ENCODE data around the gene AKT3. TPM values are rescaled to one million over a fixed set of nuclear protein-coding genes. Genes with fewer than 3 reads are reported as not detected.
"Not testable (repeated sequence)": the region's sequence is repeated elsewhere in the genome, so short reads cannot be mapped to it uniquely, and the experiment has no call there.

Gene AKT3
- total RNA-seq, 1 donor from 2014 or later: 61.9 TPM

DNA sequence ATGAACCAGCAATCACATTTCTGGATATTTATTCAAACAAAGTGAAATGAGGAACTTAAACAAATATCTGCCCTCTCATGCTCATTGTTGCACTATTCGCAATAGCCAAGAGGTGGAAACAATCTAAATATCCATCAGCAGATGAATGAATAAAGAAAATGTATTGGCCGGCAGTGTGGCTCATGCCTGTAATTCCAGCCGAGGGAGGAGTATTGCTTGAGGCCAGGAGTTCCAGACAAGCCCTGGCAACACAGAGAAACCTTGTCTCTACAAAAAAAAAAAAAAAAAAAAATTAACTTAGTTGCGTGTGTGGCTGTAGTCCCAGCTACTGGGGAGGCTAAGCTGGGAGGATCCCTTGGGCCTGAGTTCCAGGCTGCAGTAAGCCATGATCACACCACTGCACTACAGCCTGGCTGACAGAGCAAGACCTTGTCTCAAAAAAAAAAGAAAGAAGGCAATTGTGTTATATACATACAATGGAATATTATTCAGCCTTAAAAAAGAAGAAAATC is 191.4 kb downstream of the AKT3 start:
- Histone ChIP-seq H3K36me3 (peaks cover 0 to 5% of the 10 kb centered on the region in 2 donors), H3K4me1 (no peaks in the 10 kb centered on the region), H3K27ac (no peak overlapping the region), H3K4me3 (no peak overlapping the region), H3K9me3 (no peaks in the 10 kb centered on the region), H3K27me3 (no peaks in the 10 kb centered on the region)
- intact Hi-C loops (cut with DNase I): no loop called here
- no peak for TF ChIP-seq POLR2A (IDR thresholded peaks at IDR 0.05)
- TF ChIP-seq, protein P1, sequence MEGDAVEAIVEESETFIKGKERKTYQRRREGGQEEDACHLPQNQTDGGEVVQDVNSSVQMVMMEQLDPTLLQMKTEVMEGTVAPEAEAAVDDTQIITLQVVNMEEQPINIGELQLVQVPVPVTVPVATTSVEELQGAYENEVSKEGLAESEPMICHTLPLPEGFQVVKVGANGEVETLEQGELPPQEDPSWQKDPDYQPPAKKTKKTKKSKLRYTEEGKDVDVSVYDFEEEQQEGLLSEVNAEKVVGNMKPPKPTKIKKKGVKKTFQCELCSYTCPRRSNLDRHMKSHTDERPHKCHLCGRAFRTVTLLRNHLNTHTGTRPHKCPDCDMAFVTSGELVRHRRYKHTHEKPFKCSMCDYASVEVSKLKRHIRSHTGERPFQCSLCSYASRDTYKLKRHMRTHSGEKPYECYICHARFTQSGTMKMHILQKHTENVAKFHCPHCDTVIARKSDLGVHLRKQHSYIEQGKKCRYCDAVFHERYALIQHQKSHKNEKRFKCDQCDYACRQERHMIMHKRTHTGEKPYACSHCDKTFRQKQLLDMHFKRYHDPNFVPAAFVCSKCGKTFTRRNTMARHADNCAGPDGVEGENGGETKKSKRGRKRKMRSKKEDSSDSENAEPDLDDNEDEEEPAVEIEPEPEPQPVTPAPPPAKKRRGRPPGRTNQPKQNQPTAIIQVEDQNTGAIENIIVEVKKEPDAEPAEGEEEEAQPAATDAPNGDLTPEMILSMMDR (IDR thresholded peaks at IDR 0.05): no peak
- TF ChIP-seq POLR2AphosphoS5 (IDR thresholded peaks at IDR 0.05; ENCODE audit: insufficient read depth in 1 of 2, low read depth in 1 of 2): no peak
- no peak for DNase-seq (ENCODE audit: extremely low spot score in 2 of 2)

DNA sequence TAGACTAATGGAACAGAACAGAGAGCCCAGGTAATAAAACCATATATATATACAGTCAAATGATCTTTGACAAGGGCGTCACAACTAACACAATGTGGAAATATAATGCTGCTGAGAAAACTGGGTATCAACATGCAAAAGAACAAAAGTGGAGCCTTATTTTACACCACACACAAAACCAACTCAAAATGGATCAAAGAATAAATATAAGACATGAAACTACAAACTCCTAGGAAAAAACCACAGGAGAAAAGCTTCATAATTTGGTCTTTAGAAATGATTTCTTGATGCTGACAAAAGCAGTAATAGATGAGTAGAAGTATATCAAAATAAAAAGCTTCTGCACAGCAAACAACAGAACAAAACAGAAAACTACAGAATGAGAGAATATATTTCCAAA is 192.2 kb downstream of the AKT3 start:
- H3K27ac ChIP-seq: no peak overlapping the region
- TF ChIP-seq POLR2AphosphoS5 (IDR thresholded peaks at IDR 0.05; ENCODE audit: insufficient read depth in 1 of 2, low read depth in 1 of 2): no peak
- TF ChIP-seq POLR2A (IDR thresholded peaks at IDR 0.05): no peak
- TF ChIP-seq, protein P1 (IDR thresholded peaks at IDR 0.05): no peak

DNA sequence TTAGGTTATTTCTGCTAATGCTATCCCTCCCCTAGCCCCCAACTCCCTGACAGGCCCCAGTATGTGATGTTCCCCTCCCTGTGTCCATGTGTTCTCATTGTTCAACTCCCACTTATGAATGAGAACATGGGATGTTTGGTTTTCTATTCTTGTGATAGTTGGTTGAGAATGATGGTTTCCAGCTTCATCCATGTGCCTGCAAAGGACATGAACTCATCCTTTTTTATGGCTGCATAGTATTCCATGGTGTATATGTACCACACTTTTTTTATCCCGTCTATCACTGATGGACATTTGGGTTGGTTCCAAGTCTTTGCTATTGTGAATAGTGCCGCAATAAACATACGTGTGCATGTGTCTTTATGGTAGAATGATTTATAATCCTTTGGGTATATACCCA is 200.5 kb downstream of the AKT3 start:
- H3K27me3 ChIP-seq; H3K4me1 ChIP-seq; H3K36me3 ChIP-seq; H3K4me3 ChIP-seq; H3K27ac ChIP-seq; intact Hi-C loops (cut with DNase I); DNase-seq (ENCODE audit: extremely low spot score in 2 of 2); H3K9me3 ChIP-seq: not testable (repeated sequence)

More for the DNA sequence above, 192.2 kb downstream of the AKT3 start:
- H3K4me1 ChIP-seq: no peaks in the 10 kb centered on the region
- no peaks in the 10 kb centered on the region for H3K27me3 ChIP-seq
- DNase-seq (ENCODE audit: extremely low spot score in 2 of 2): no peak
- intact Hi-C loops (cut with DNase I): no loop called here
- no peaks in the 10 kb centered on the region for H3K9me3 ChIP-seq
- H3K4me3 ChIP-seq: no peak overlapping the region
- no peaks in the 10 kb centered on the region for H3K36me3 ChIP-seq

DNA sequence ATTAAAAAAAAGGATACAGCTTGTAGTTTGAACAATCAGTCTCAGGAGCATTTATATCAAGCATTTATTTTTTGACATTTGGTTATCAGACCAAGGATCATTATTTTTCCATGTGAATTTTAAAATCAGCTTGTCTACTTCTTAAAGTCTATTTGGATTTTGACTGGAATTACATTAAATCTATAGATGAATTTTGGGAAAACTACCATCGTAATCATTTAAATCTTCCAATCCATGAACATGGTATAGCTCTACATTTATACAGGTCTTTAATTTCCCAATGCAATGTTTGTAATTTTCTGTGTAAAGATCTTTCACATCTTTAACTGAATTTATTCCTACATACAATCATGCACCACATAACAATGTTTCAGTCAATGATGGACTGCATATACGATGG is 203.2 kb downstream of the AKT3 start:
- Histone ChIP-seq H3K4me3 (no peak overlapping the region), H3K36me3 (no peaks in the 10 kb centered on the region), H3K27me3 (no peaks in the 10 kb centered on the region), H3K27ac (no peak overlapping the region), H3K9me3 (no peaks in the 10 kb centered on the region), H3K4me1 (no peaks in the 10 kb centered on the region)
- DNase-seq (ENCODE audit: extremely low spot score in 2 of 2): no peak
- TF ChIP-seq POLR2AphosphoS5 (IDR thresholded peaks at IDR 0.05; ENCODE audit: insufficient read depth in 1 of 2, low read depth in 1 of 2): no peak
- no peak for TF ChIP-seq POLR2A (IDR thresholded peaks at IDR 0.05)
- TF ChIP-seq, protein P1 (IDR thresholded peaks at IDR 0.05): no peak
- intact Hi-C loops (cut with DNase I): no loop called here

DNA sequence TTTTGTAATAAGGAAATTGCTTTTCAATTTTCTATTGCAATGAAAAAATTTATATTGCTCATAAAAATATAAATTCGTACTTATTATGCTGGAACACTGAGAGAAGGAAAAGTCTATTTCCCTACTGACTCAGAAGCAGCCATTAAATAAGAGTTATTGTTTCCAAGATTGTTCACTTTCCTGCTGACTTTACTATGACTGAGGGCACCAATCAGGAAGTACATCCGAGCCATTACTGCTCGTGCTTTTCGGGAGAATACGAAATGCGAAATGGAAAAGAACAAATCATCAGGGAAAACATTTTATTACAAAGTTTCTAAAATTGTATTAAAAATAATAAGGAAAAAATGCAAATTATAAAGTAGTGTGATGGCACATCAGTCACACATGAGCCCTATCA is 204.8 kb downstream of the AKT3 start:
- peak in 1 of 2 donors; percentile 65 for TF ChIP-seq POLR2AphosphoS5 (IDR thresholded peaks at IDR 0.05; ENCODE audit: insufficient read depth in 1 of 2, low read depth in 1 of 2)
- TF ChIP-seq, protein P1 (IDR thresholded peaks at IDR 0.05): no peak

More for the DNA sequence above, 204.8 kb downstream of the AKT3 start:
- intact Hi-C loops (cut with DNase I): no loop called here
- Histone ChIP-seq H3K4me3 (no peak overlapping the region), H3K27me3 (no peaks in the 10 kb centered on the region), H3K9me3 (no peaks in the 10 kb centered on the region), H3K27ac (no peak overlapping the region), H3K4me1 (no peaks in the 10 kb centered on the region), H3K36me3 (no peaks in the 10 kb centered on the region)
- no peak for DNase-seq (ENCODE audit: extremely low spot score in 2 of 2)

Measured in vagina (tissue), 2 donors.